Activated gamma-delta T cell treated with Interleukin-2 at 50 U/mL for 16 hours (primary cell): ENCODE data around the gene PDGFB.

ENCODE experiments used
- DNase-seq: peaks from one replicate; pipeline ENCODE4 v3.0.0-alpha.2; 2020

Gene PDGFB

GRCh38 chr22:39244496-39245129, at the start of gene PDGFB:
Gene PDGFB (minus strand): TSS chr22:39244982. CDS start chr22:39243963, 1,019 bp downstream.
- no peak for DNase-seq

GRCh38 chr22:39293766-39294368, 49.1 kb upstream of the PDGFB start:
- no peak for DNase-seq

DNA sequence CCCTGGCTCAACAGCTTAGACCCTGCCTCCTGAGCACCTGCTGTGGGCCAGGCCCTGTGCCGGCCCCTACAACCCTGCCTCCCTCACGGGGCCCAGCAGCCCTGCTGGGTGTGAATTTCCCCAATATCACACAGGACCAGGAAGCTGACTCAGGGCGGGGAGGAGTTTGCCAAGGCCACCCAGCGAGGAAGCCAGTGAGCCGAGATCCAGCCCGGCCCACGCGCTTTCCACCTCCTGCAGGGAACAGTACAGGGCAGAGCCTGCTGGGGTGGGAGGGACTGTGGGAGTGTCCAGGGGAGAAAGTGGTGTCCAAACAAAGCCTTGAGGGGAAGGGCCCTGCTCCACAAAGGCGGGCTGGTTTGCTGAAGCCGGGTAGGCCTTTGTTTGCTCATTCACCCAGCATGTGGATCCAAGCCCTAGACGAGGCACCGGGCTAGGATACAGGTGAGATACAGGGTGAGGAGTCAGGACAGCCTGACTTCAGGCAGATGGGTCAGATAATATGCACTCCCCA, 47.8 kb upstream of the PDGFB start:
- DNase-seq, result no peak

GRCh38 chr22:39292031-39292462, 47.3 kb upstream of the PDGFB start:
- no peak for DNase-seq

GRCh38 chr22:39291523-39291922, 46.7 kb upstream of the PDGFB start:
- DNase-seq, result no peak

GRCh38 chr22:39290724-39291161, 46.0 kb upstream of the PDGFB start:
- no peak for DNase-seq

- no peak for DNase-seq
These were observed 45.4 kb upstream of the PDGFB start for GRCh38 chr22:39289975-39290720.

GRCh38 chr22:39289533-39289932, 44.8 kb upstream of the PDGFB start:
- no peak for DNase-seq

DNA sequence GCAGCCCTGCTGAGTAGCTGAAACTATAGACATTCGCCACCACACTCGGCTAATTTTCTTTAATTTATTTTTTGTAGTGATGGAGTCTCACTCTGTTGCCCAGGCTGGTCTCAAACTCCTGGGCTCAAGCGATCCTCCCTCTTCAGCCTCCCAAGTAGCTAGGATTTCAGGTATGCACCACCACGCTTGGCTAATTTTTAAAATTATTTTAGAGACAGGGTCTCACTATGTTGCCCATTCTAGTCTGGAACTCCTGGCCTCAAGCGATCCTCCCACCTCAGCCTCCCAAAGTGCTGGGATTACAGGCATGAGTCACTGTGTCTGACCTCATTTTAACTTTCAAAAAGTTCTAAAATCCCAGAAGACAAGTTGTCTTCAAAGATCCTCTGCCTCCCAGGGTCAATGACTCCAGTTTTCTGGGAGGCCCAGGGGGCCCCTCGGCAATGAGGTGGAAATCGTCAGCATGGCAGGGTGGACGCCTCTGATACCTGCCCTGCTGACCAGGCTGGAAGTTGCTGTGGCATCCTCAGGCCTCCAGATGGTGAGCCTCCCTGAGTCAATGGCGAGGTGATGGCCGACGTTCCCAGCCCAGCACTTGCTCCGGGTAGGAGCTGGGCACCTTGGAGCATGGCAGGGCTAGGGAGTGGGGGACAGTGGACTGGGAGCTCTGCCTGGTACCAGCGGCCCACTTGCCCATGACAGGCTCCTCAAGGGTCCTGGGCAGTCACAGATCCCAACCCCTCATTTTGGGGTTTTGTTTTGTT, 43.5 kb upstream of the PDGFB start:
- no peak for DNase-seq

- no peak for DNase-seq
These were observed 42.4 kb upstream of the PDGFB start for GRCh38 chr22:39287076-39287725.

- no peak for DNase-seq
These were observed 40.2 kb upstream of the PDGFB start for GRCh38 chr22:39284983-39285382.

DNA sequence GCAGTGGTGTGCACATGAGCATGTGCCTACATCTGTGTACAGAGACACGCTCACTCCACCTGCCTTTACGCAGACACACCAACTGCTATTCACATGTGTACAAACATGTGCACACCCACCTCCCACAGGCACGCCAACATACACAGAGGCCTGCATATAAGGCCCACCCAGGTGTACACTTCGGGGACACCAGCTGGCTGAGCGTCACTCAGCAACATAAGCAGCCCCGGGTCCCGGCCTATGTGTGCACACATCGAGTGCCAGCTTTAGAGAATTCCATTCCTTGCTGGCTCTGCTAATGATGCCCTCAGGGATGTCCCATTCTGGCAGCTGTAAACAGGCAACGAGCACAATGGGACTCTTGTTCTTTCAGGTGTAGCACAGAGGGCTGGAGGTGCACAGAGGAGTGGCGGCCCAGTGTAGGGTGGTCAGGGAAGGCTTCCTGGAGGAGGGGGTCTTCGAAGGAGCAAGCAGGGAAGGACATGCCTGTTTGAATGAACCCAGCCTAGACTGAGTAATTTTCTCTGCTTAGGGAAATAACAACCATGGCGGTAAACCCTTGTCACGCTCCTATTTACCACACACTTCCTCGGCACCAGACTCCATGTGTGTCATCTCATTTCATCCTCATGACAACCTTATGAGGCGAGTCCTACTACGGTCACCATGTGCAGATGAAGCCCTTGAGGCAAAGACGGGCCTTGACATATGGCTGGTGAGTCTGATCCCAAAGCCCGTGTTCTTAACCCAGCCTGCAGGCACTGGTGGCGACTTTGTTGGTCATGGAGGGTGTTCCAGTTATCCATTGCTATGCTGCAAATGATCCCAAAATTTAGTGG, 39.6 kb upstream of the PDGFB start:
- no peak for DNase-seq

DNA sequence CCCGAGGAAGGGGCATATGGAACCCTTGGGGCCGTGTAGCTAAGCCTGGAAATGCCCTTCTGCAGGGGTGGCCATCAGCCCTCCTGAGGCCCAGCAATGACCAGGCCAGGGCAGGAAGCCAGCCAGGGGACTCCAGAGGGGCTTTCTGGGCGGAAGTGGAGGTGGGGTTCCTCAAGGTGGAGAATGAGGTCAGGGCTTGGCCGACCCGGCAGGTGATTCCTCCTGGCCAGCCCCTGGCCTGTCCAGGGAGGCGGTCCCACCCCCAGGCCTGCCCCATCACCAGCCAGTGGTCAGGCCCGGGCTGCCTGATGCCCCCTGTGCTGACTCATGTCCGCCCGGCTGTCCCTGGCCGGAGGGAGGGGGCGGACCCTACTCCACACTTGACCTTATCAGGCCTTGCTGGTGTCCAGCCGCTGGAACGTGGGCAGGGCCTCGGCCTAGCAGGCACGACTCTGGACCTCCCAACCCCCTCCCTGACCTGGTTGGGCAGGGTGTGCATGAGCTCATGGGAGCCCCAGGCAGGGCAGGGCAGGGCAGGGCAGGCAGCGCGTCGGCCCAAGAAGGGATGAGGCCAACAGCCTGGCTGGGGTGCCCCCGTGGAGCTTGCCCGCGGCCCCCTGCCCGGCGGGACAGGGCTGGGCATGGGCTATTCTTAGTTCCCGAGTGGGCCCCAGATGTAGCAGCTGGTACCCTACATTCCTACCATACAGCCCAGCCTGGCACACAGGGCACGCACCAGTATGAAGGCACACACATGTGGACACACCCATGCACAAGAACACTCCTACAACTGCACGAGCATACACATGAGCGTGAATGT, 38.8 kb upstream of the PDGFB start:
- DNase-seq, result no peak

- DNase-seq, result no peak
These were observed 38.0 kb upstream of the PDGFB start for GRCh38 chr22:39282645-39283321.

DNA sequence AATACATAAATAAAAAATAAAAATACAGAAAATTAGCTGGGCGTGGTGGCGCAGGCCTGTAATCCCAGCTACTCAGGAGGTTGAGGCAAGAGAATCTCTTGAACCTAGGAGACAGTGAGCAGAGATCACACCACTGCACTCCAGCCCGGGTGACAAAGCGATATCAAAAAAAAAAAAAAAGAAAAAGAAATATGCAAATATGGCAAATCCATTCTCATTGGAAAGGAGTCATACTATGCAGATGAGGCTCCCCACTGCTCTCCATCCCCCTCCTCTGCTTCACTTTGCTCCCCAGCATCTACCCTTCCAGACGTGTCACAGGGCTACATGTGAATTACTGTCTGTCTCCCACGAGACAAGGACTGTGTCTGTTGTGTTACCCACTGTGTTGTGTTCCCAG, 36.3 kb upstream of the PDGFB start:
- DNase-seq, result no peak

DNA sequence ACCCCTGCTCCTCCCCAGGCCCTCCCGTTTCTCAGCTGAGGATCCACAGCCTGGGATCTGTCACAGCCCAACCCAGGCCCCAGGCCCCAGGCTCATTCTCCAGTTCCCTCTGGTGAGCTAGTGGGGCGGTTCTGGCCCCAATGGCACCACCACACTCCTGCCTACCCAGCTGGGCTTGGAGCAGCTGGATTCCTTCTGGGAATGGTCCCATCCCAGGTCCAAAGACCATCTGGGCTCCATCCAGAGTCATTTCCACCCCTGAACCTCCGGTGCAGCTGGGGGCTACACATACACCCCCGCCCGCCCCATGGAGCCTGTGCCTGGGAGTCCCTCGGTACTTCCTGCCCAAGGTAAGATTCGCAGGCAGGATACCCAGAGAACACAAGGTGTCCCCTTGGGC, 35.5 kb upstream of the PDGFB start:
- no peak for DNase-seq

DNA sequence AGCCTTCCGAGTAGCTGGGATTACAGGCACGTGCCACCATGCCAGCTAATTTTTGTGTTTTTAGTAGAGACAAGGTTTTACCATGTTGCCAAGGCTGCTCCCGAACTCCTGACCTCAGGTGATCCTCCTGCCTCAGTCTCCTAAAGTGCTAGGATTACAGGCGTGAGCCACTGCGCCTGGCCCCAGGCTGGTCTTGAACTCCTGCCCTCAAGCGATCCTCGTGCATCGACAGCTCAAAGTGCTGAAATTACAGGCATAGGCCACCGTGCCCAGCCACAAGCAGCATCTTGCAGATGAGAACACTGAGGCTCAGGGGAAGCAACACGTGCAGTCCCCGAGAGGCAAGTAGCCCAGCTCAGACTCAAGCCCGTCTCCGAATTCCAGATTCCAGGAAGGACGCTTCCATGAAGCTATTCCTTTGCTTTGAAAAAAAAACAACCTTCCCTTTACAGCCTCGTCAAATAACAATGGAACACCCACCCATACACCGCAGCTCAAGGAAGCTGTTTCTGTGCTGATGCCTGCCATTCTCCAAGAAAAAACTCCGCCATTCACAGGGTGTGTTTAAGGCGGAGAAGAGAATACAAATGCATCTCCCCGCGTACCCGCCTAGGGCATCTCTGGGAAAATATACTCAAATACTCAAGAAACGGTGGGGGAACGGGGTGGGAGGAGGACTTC, 34.5 kb upstream of the PDGFB start:
- DNase-seq, result no peak

- DNase-seq, result no peak
These were observed 33.3 kb upstream of the PDGFB start for GRCh38 chr22:39278040-39278439.

- DNase-seq, result no peak
These were observed 32.4 kb upstream of the PDGFB start for GRCh38 chr22:39277142-39277607.
